ENCODE results near the gene RBPJ. TPM values are rescaled to one million over a fixed set of nuclear protein-coding genes. Genes with fewer than 3 reads are reported as not detected.
"Not testable (repeated sequence)": the region's sequence is repeated elsewhere in the genome, so short reads cannot be mapped to it uniquely, and the experiment has no call there.

RBPJ gene
- total RNA-seq, 1 donor from 2014 or later, result 118 TPM

- Histone ChIP-seq H3K9me3 (peaks cover 14% of the 10 kb centered on the region), H3K4me3 (no peak overlapping the region), H3K27ac (no peak overlapping the region), H3K27me3 (ENCODE audit: low read depth) (no peaks in the 10 kb centered on the region), H3K36me3 (no peaks in the 10 kb centered on the region), H3K4me1 (no peaks in the 10 kb centered on the region)
- ATAC-seq, result no peak
- no peak for DNase-seq
- intact Hi-C loops (cut with DNase I), result no loop called here
- TF ChIP-seq CTCF (IDR thresholded peaks at IDR 0.05), result no peak
Measured at GRCh38 chr4:26311633-26312032, 9.2 kb upstream of the RBPJ start.

- H3K4me1 ChIP-seq; DNase-seq; H3K27me3 ChIP-seq (ENCODE audit: low read depth); H3K27ac ChIP-seq; H3K4me3 ChIP-seq; ATAC-seq; H3K36me3 ChIP-seq; intact Hi-C loops (cut with DNase I): not testable (repeated sequence)
- H3K9me3 ChIP-seq, result peaks cover 14% of the 10 kb centered on the region
Measured at GRCh38 chr4:26315316-26315932, 5.4 kb upstream of the RBPJ start.

- Histone ChIP-seq H3K9me3 (peaks cover 14% of the 10 kb centered on the region), H3K4me3 (no peak overlapping the region), H3K27me3 (ENCODE audit: low read depth) (no peaks in the 10 kb centered on the region), H3K4me1 (peaks cover 10% of the 10 kb centered on the region), H3K27ac (no peak overlapping the region), H3K36me3 (no peaks in the 10 kb centered on the region)
- DNase-seq, result no peak
- ATAC-seq, result no peak
- TF ChIP-seq CTCF (IDR thresholded peaks at IDR 0.05), result no peak
- intact Hi-C loops (cut with DNase I), result no loop called here
Measured at GRCh38 chr4:26317766-26318165, 3.0 kb upstream of the RBPJ start.

DNA sequence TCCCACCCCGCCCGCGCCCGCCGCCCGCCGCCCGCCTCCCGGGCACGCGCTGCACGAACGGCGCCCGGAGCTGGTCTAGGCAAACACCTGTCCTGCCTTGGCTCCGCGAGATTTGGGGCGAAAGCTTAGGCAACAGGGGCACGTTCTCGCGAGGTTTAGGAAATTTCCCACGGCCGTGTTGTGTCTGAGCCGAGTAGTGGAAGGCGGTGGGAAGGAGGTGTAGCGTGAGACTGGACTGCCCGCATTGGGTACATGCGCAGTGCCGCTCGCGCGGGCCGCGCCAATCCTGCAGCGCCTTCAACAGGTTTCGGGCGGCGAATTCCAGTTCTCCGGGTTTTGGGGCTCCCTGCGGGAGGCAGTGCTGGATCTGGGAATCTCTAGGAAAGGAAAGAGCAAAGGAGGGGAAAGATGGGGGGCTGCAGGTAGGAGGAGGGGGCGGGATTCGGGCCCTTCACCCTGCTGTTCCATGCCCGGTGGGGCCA, 1.3 kb upstream of the RBPJ start:
- Histone ChIP-seq H3K4me3 (peak overlapping the region; percentile 93), H3K4me1 (peaks cover 26% of the 10 kb centered on the region), H3K27ac (peak overlapping the region; percentile 93), H3K9me3 (peaks cover 11% of the 10 kb centered on the region), H3K36me3 (no peaks in the 10 kb centered on the region), H3K27me3 (ENCODE audit: low read depth) (no peaks in the 10 kb centered on the region)
- DNase-seq, result peak; percentile 99
- ATAC-seq, result peak; percentile 95 to 96
- TF ChIP-seq CTCF (IDR thresholded peaks at IDR 0.05), result no peak
- intact Hi-C loops (cut with DNase I), result no loop called here

DNA sequence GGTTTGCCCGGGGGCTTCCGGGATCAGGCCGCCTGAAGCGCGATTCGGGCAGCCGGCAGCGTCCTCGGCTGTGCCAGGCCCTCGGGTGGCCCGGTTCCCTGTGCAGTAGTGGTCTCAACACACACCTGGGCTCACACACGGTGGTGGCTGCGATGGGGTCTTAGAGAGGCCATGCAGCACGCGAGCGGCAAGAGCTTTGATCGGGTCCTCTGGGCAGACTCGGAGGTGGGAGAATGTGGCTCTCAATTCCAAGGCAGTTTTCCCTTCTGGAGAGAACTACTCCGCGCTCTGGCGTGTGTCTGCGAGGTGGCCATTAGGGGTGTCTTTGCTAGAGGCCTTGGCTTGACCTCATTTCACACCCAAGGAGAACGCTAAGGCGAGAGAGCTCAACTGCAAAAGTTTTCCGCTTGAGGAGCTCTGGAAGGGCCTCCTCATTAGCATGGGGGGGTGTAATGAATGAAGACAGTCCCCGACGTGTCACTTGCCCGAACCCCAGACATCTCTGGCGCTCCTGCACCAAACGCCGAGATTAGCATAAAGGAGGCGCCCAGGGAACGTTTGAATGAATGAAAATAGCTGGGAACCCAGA, 771 bp upstream of the RBPJ start:
- no peaks in the 10 kb centered on the region for H3K27me3 ChIP-seq (ENCODE audit: low read depth)
- H3K36me3 ChIP-seq, result no peaks in the 10 kb centered on the region
- intact Hi-C loops (cut with DNase I), result no loop called here
- H3K4me1 ChIP-seq, result peaks cover 31% of the 10 kb centered on the region
- H3K27ac ChIP-seq, result peak overlapping the region; percentile 93
- TF ChIP-seq CTCF (IDR thresholded peaks at IDR 0.05), result no peak
- peak; percentile 16 to 42 for ATAC-seq
- peak overlapping the region; percentile 93 for H3K4me3 ChIP-seq
- DNase-seq, result no peak
- H3K9me3 ChIP-seq, result peaks cover 8% of the 10 kb centered on the region
